SK-N-MC (cell line): Measurements from ENCODE around the gene ZNF443.
"Not testable (repeated sequence)": the region's sequence is repeated elsewhere in the genome, so short reads cannot be mapped to it uniquely, and the experiment has no call there.

Experiments used
- EZH2 ChIP-seq: fragments of 200-600 bp; sonication (generic); IDR thresholded peaks from one replicate; pipeline ENCODE4 v1.6.1; 2017; ENCODE audit warnings: antibody characterized with exemption
- POLR2AphosphoS5 ChIP-seq: IDR thresholded peaks from 2 replicates; pipeline ENCODE4 v1.6.1; 2012; ENCODE audit warnings: mild to moderate bottlenecking, low read depth, low read length, borderline replicate concordance

GRCh38 chr19:12386365-12386764 is 54.5 kb downstream of the ZNF443 start:
- not testable (repeated sequence) for TF ChIP-seq EZH2, POLR2AphosphoS5
